GM23248 (cell line): ENCODE data around the gene CDYL.

Experiments used
- EZH2 ChIP-seq: fragments of 200-600 bp; sonication (generic); IDR thresholded peaks from 2 replicates; pipeline ENCODE4 v1.6.1; 2018; ENCODE audit warnings: antibody characterized with exemption, mild to moderate bottlenecking; ENCODE audit not compliant: insufficient read depth, poor library complexity, severe bottlenecking
- EZH2phosphoT487 ChIP-seq: fragments of 200-600 bp; sonication (generic); IDR thresholded peaks from 2 replicates; pipeline ENCODE4 v1.6.1; 2018; ENCODE audit warnings: antibody characterized with exemption, moderate library complexity, mild to moderate bottlenecking, low read depth; ENCODE audit not compliant: insufficient read depth

GRCh38 chr6:4800662-4801061 lies 24.5 kb downstream of the CDYL start:
- TF ChIP-seq EZH2phosphoT487 (no peak), EZH2 (no peak)
